GM21390 (cell line): ENCODE results near the gene TBC1D1.

Experiments
- ATAC-seq: cut with Tn5 transposase; IDR thresholded peaks from one replicate; pipeline ENCODE4 v1.9.1; 2021; ENCODE audit not compliant: unreplicated experiment

The TBC1D1 gene

GRCh38 chr4:38184404-38184803 lies 293.5 kb downstream of the TBC1D1 start:
- ATAC-seq = no peak

GRCh38 chr4:38185406-38186144 lies 294.7 kb downstream of the TBC1D1 start:
- no peak for ATAC-seq

- no peak for ATAC-seq
Observed at GRCh38 chr4:38188136-38188535, 297.3 kb downstream of the TBC1D1 start.

GRCh38 chr4:38188631-38189101 lies 297.8 kb downstream of the TBC1D1 start:
- ATAC-seq = no peak
